ENCODE measurements around the gene ARID1B.

GRCh38 chr6:156776840-156777576 is at the start of gene ARID1B:
- TF ChIP-seq CTCF (conservative IDR thresholded peaks at IDR 0.05; ENCODE audit: low read length) (no peak), EZH2phosphoT487 (IDR thresholded peaks at IDR 0.05; ENCODE audit: borderline replicate concordance, low read depth, low read length) (no peak)

Data from OCI-LY7 (cell line).